Left lung (tissue), 10 donors: ENCODE results near the gene USP46. TPM values are rescaled to one million over a fixed set of nuclear protein-coding genes. Genes with fewer than 3 reads are reported as not detected.

Experiments
- ATAC-seq: fragments of 200-7000 bp; cut with Tn5 transposase; one replicate; pipeline ENCODE4 v1.9.1; 2020; ENCODE audit warnings: moderate library complexity
- DNase-seq, 4 donors: peaks; one replicate each; pipeline ENCODE4 v3.0.0-alpha.2; 2013 to 2020
- H3K27ac ChIP-seq, 2 donors: fragments of 200-600 bp; sonication (generic) in 1 of 2; one replicate each; pipeline versions ENCODE4 v1.5.0 to v1.8.0; 2020 to 2021
- H3K27me3 ChIP-seq, 2 donors: fragments of 200-600 bp; sonication (generic) in 1 of 2; one replicate each; pipeline versions ENCODE4 v1.5.0 to v1.8.0; 2020 to 2021
- H3K36me3 ChIP-seq, 2 donors: fragments of 200-600 bp; sonication (generic) in 1 of 2; one replicate each; pipeline versions ENCODE4 v1.5.0 to v1.8.0; 2020 to 2021
- H3K4me1 ChIP-seq, 2 donors: fragments of 200-600 bp; one replicate each; pipeline ENCODE4 v1.8.0; 2021
- H3K4me3 ChIP-seq, 2 donors: fragments of 200-600 bp; sonication (generic) in 1 of 2; one replicate each; pipeline versions ENCODE4 v1.5.0 to v1.8.0; 2020 to 2021; ENCODE audit warnings: mild to moderate bottlenecking in 1 of 2
- H3K9me3 ChIP-seq, 2 donors: fragments of 200-600 bp; sonication (generic) in 1 of 2; one replicate each; pipeline versions ENCODE4 v1.5.0 to v1.8.0; 2020 to 2021
- intact Hi-C, 2 donors: fragments of 100-400 bp; cut with DNase I; formaldehyde crosslinking; loops; one replicate each; pipeline versions ENCODE4 v1.11.2 to v1.14.2; 2022
- polyA plus RNA-seq, 6 donors: library from polyadenylated mRNA; unstranded; fragments of 120-200 nt; gene quantifications; one replicate each; pipeline ENCODE4 v1.2.1, GENCODE V29; 2013; ENCODE audit not compliant: insufficient read length in 6 of 6
- total RNA-seq, 2 donors: library from RNA; stranded (reverse); fragmentation: NEBNext Ultra II Directional; extraction: Animal tissue kit (Norgen Biotek cat#: 25700); gene quantifications; one replicate each; pipeline ENCODE4 v1.2.1, GENCODE V29; 2021
- TF ChIP-seq, protein P1 (sequence below), 2 donors: fragments of 200-600 bp; sonication (generic) in 1 of 2; IDR thresholded peaks; one replicate each; pipeline versions ENCODE4 v1.5.0 to v1.8.0; 2021; ENCODE audit warnings: antibody characterized with exemption in 2 of 2
- donor health status: DM: no; HTN: yes; CAD: no.
- donor health status: DM: no; HTN: no; CAD: no.

USP46 gene
- total and polyA plus RNA-seq, 8 donors, result 18.2 to 26.1 (median 24.9) TPM

DNA sequence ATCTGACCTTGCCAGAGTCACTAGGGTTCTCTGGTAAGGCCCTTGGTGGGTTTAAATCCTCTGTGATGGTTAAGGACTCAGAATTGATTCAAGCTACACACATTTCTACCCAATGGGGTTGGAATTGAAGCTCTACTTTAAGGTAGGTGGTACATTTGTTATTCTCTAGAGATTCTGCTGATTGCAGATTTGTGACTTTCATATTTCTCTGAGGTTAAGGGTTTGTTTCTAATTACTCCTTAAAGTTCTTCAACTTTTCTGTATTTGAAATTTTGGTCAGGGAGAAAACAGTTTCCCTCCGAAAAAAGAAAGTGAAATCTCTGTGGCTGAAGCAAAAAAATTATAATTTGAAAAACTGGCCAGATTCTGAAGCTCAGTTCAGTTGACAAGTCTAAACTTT is 25.8 kb upstream of the USP46 start:
- Histone ChIP-seq H3K27me3 (no peaks in the 10 kb centered on the region), H3K4me3 (no peak overlapping the region), H3K36me3 (no peaks in the 10 kb centered on the region), H3K27ac (no peak overlapping the region), H3K9me3 (no peaks in the 10 kb centered on the region), H3K4me1 (no peaks in the 10 kb centered on the region)
- intact Hi-C loops, result no loop called here
- ATAC-seq, result no peak
- no peak for DNase-seq
- TF ChIP-seq, protein P1, sequence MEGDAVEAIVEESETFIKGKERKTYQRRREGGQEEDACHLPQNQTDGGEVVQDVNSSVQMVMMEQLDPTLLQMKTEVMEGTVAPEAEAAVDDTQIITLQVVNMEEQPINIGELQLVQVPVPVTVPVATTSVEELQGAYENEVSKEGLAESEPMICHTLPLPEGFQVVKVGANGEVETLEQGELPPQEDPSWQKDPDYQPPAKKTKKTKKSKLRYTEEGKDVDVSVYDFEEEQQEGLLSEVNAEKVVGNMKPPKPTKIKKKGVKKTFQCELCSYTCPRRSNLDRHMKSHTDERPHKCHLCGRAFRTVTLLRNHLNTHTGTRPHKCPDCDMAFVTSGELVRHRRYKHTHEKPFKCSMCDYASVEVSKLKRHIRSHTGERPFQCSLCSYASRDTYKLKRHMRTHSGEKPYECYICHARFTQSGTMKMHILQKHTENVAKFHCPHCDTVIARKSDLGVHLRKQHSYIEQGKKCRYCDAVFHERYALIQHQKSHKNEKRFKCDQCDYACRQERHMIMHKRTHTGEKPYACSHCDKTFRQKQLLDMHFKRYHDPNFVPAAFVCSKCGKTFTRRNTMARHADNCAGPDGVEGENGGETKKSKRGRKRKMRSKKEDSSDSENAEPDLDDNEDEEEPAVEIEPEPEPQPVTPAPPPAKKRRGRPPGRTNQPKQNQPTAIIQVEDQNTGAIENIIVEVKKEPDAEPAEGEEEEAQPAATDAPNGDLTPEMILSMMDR (IDR thresholded peaks at IDR 0.05), result no peak

DNA sequence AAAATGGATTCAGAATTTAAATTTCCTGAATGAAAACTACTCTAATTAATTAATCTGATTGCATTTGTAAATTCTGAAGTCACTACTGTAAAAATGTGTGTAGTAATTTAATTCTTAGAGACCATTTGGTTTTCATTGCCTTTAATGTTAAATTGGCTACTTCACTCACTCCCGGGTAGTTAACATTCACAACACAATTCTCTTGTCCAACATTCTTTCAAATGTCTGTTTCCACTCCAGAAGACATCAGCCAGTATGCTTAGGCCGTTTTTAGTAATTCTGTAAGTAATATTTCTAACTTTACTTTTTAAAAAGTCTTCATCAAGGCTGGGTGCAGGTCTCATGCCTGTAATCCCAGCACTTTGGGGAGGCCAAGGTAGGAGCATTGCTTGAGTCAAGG is 21.3 kb upstream of the USP46 start:
- no peak overlapping the region for H3K27ac ChIP-seq
- H3K4me3 ChIP-seq, result no peak overlapping the region
- no peaks in the 10 kb centered on the region for H3K36me3 ChIP-seq
- ATAC-seq, result no peak
- intact Hi-C loops, result no loop called here
- DNase-seq, result no peak
- no peaks in the 10 kb centered on the region for H3K4me1 ChIP-seq
- no peaks in the 10 kb centered on the region for H3K27me3 ChIP-seq
- TF ChIP-seq, protein P1 (IDR thresholded peaks at IDR 0.05), result no peak
- H3K9me3 ChIP-seq, result no peaks in the 10 kb centered on the region

DNA sequence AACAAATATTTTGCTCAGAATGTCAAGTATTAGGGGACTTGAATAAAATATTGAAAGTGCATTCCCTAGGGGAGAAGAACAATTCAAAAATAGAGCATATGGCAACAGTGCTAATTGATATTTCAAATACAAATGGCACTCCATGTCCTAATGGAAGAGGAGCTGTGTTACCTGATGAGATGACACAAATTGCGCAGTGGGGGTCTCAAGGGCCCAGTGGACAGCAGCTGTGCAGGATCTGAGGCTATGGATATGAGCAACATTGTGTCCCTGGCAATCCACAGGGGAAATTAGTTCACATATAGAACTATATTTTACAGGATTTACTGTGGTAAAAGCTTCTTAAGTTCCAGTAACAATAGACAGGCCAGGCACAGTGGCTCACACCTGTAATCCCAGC is 17.4 kb upstream of the USP46 start:
- TF ChIP-seq, protein P1 (IDR thresholded peaks at IDR 0.05), result no peak
- no peak overlapping the region for H3K27ac ChIP-seq
- no peaks in the 10 kb centered on the region for H3K4me1 ChIP-seq
- no peak for DNase-seq
- intact Hi-C loops, result no loop called here
- no peaks in the 10 kb centered on the region for H3K27me3 ChIP-seq
- no peaks in the 10 kb centered on the region for H3K9me3 ChIP-seq
- no peaks in the 10 kb centered on the region for H3K36me3 ChIP-seq
- ATAC-seq, result no peak
- no peak overlapping the region for H3K4me3 ChIP-seq

DNA sequence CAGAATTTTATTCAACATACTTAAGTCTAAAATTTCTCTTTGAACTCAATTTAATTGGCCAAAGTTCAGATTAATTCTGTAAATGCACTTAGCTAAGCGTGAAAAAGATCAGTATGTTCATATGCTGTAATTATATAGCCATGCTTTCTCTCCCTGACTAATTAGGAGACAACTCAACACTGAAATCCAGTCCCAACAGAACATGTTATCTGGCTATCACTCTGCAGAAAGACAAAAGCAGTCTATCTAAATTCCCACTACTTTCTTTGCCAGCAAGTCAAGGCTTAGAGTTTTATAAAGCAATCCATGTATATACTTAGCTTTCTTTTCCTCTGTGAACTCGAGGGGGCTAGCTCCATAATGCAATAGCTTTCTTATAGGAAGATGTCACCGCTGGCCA is 16.0 kb upstream of the USP46 start:
- no peaks in the 10 kb centered on the region for H3K36me3 ChIP-seq
- no peak overlapping the region for H3K27ac ChIP-seq
- TF ChIP-seq, protein P1 (IDR thresholded peaks at IDR 0.05), result no peak
- H3K27me3 ChIP-seq, result no peaks in the 10 kb centered on the region
- intact Hi-C loops, result no loop called here
- no peak overlapping the region for H3K4me3 ChIP-seq
- no peak for ATAC-seq
- H3K9me3 ChIP-seq, result no peaks in the 10 kb centered on the region
- H3K4me1 ChIP-seq, result no peaks in the 10 kb centered on the region
- DNase-seq, result no peak

DNA sequence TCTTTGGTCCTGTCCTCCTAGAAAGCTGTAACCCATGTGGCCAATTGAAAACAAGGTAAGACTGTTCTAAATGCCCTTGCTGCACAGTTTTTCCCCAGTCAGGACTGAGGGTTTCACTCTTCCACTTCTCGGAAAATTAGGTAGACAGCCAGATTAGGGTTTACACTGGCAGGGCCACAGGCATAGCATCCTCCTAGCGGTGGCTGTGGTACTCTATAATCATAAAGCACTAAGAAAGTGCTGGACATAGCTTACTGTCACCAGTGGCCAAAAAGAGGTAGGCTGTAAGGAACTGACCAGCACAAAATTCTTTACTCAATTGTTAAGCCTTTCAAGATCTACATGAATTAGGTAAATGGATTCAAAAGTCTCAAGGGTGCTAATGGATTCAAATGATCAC is 11.6 kb upstream of the USP46 start:
- ATAC-seq (no peak), DNase-seq (no peak)
- TF ChIP-seq, protein P1 (IDR thresholded peaks at IDR 0.05), result no peak
- no peaks in the 10 kb centered on the region for H3K27me3 ChIP-seq
- no peaks in the 10 kb centered on the region for H3K36me3 ChIP-seq
- H3K27ac ChIP-seq, result no peak overlapping the region
- intact Hi-C loops, result no loop called here
- no peaks in the 10 kb centered on the region for H3K4me1 ChIP-seq
- no peak overlapping the region for H3K4me3 ChIP-seq
- H3K9me3 ChIP-seq, result no peaks in the 10 kb centered on the region
